PC-3 (cell line): ENCODE results near the gene CDHR2. TPM values are rescaled to one million over a fixed set of nuclear protein-coding genes. Genes with fewer than 3 reads are reported as not detected.

ENCODE experiments used
- ATAC-seq: fragments of 200-7000 bp; cut with Tn5 transposase; 2 replicates; pipeline ENCODE4 v1.9.1; 2020; ENCODE audit warnings: mild to moderate bottlenecking, moderate library complexity
- BruUV-seq: library from RNA; stranded (reverse); fragments of 400-500 nt; replicated peaks from 2 replicates; lab custom pipeline; 2021; lab: Mats Ljungman, UMichigan
- CTCF ChIA-PET: fragments of 300-600 bp; sonication (Branson Sonifier 250); formaldehyde crosslinking; loops from one replicate; lab custom pipeline; 2022; ENCODE audit warnings: antibody characterized with exemption; lab: Charles Lee
- POLR2A ChIA-PET: fragments of 300-600 bp; sonication (Branson Sonifier 250); formaldehyde crosslinking; loops from one replicate; lab custom pipeline; 2022; ENCODE audit warnings: antibody characterized with exemption; ENCODE audit not compliant: unreplicated experiment; lab: Charles Lee
- DNase-seq: peaks from one replicate; pipeline ENCODE4 v3.0.0-alpha.2; 2015
- H2AFZ ChIP-seq: fragments of 300-600 bp; sonication (generic); 2 replicates; pipeline ENCODE4 v1.6.0; 2016; ENCODE audit warnings: antibody characterized with exemption, low read length
- H3F3A ChIP-seq: fragments of 300-600 bp; sonication (generic); one replicate; pipeline ENCODE4 v1.6.0; 2017; ENCODE audit warnings: antibody characterized with exemption, low read length, control low read depth, mild to moderate bottlenecking; ENCODE audit not compliant: unreplicated experiment
- H3K27ac ChIP-seq: fragments of 300-600 bp; sonication (generic); 2 replicates; pipeline ENCODE4 v1.5.1; 2016; ENCODE audit warnings: mild to moderate bottlenecking, low read length
- H3K27me3 ChIP-seq: fragments of 300-600 bp; sonication (generic); 2 replicates; pipeline ENCODE4 v1.6.1; 2016; ENCODE audit warnings: low read length, mixed read lengths
- H3K36me3 ChIP-seq: fragments of 300-600 bp; sonication (generic); 2 replicates; pipeline ENCODE4 v1.6.1; 2016; ENCODE audit warnings: low read depth, mixed run types, low read length, mixed read lengths
- H3K4me1 ChIP-seq: fragments of 300-600 bp; sonication (generic); 2 replicates; pipeline ENCODE4 v1.5.1; 2016; ENCODE audit warnings: low read length; ENCODE audit not compliant: insufficient read depth
- H3K4me2 ChIP-seq: fragments of 300-600 bp; sonication (generic); 2 replicates; pipeline ENCODE4 v1.6.0; 2016; ENCODE audit warnings: low read length
- H3K4me3 ChIP-seq: fragments of 300-600 bp; sonication (generic); 2 replicates; pipeline ENCODE4 v1.5.1; 2016; ENCODE audit warnings: mild to moderate bottlenecking, low read length, mixed read lengths
- H3K79me2 ChIP-seq: fragments of 300-600 bp; sonication (generic); 2 replicates; pipeline ENCODE4 v1.6.1; 2017; ENCODE audit warnings: low read length, mixed read lengths
- H3K9ac ChIP-seq: fragments of 300-600 bp; sonication (generic); 2 replicates; pipeline ENCODE4 v1.6.0; 2016; ENCODE audit warnings: mild to moderate bottlenecking, low read length
- H3K9me2 ChIP-seq: fragments of 300-600 bp; sonication (generic); replicated peaks from 2 replicates; pipeline ENCODE4 v1.6.1; 2016; ENCODE audit warnings: mixed run types, low read length, mixed read lengths
- H3K9me3 ChIP-seq: fragments of 300-600 bp; sonication (generic); 2 replicates; pipeline ENCODE4 v1.6.1; 2016; ENCODE audit warnings: low read length, mixed read lengths
- H4K20me1 ChIP-seq: fragments of 300-600 bp; sonication (generic); 2 replicates; pipeline ENCODE4 v1.6.1; 2016; ENCODE audit warnings: low read length, mixed read lengths
- EZH2 ChIP-seq: fragments of 300-600 bp; sonication (generic); IDR thresholded peaks from one replicate; pipeline ENCODE4 v1.6.1; 2017; ENCODE audit warnings: antibody characterized with exemption, mild to moderate bottlenecking, low read length; ENCODE audit not compliant: unreplicated experiment
- EZH2phosphoT487 ChIP-seq: fragments of 300-600 bp; sonication (generic); IDR thresholded peaks from 2 replicates; pipeline ENCODE4 v1.6.1; 2018; ENCODE audit warnings: mild to moderate bottlenecking, antibody characterized with exemption, low read length, borderline replicate concordance
- intact Hi-C: fragments of 100-400 bp; cut with micrococcal nuclease; formaldehyde crosslinking; loops from 2 replicates; pipeline ENCODE4 v1.9.0; 2023
- total RNA-seq: library from RNA; depleted of rRNA; stranded (reverse); fragments of >200 nt; gene quantifications from 2 replicates; pipeline ENCODE4 v1.2.3, GENCODE V29; 2014
- TF ChIP-seq, protein P1 (sequence below): fragments of 300-600 bp; sonication (generic); conservative IDR thresholded peaks from 2 replicates; pipeline ENCODE4 v1.5.1; 2017; ENCODE audit warnings: antibody characterized with exemption, low read depth, mild to moderate bottlenecking, low read length

CDHR2 gene
- total RNA-seq, 1 experiment from 2014 or later, result 0.07 TPM

DNA sequence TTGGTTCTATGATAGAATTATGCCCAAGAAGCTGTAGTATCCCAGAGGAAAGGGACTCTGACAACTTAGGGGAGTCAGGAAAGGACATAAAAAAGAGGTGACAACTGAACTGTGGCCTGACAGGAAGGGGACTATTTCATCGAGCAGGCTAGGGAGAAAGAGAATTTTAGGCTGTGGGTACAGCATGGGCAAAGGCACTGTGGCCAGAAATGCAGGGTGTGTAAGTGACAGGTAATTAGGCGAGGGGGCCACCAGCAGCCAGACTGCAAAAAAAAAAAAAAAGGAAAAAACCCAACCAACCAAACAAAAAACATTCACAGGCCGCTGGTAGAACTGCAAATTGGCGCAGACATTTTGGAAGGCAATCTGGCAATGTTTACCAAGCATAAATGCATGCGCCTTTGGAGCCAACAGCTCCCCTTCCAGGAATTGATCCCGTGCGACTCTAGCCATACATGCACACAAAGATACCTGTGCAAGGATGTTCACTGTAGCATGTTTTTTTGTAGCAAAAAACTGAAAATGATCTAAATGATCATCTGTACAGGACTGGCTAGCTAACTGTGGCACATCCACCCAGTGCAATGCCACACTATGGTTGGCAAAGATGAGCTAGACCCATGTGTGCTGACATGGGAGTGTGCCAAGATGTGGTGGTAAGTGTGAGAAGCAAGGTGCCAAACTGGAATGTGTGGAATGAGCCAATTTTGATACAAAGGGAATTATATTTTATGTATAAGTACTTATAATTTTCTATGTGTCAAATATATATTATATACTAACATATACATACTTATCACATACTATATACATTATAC is 82.5 kb downstream of the CDHR2 start:
- BruUV-seq, result no TSS peak

DNA sequence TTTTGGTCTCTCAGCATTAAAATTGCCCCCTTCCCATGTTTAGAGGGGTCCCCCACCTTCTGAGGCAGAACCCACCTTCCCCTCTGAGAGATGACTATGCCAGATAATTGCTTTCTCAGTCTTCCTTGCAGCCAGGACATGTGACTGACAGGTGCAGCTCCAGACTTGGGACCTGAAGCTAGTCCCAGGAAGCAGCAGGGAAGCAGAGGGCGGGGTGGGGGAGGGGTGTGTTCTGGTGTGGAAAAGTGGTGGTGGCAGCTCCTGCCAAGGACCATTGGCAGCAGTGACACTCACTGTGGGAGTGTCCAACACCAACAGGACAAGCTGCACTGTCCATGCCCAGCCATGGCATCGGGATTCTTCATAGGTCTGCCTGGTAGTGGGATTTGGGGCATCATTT is 83.6 kb downstream of the CDHR2 start:
- no peaks in the 10 kb centered on the region for H3K79me2 ChIP-seq
- intact Hi-C loops, result no loop called here
- H2AFZ ChIP-seq, result no peak overlapping the region
- H3K9ac ChIP-seq, result no peak overlapping the region
- BruUV-seq, result no TSS peak
- H3K36me3 ChIP-seq, result no peaks in the 10 kb centered on the region
- H3K9me2 ChIP-seq, result no peaks in the 10 kb centered on the region
- H4K20me1 ChIP-seq, result no peaks in the 10 kb centered on the region
- no peaks in the 10 kb centered on the region for H3F3A ChIP-seq
- no peak for ATAC-seq
- POLR2A ChIA-PET, result interaction anchor here (0.7 kb wide), 1 partner anchor 15 kb away, joined by 5 read pairs; the partner anchor contains the start of gene TSPAN17
- no peak for DNase-seq
- TF ChIP-seq EZH2phosphoT487 (no peak), EZH2 (no peak)
- TF ChIP-seq, protein P1, sequence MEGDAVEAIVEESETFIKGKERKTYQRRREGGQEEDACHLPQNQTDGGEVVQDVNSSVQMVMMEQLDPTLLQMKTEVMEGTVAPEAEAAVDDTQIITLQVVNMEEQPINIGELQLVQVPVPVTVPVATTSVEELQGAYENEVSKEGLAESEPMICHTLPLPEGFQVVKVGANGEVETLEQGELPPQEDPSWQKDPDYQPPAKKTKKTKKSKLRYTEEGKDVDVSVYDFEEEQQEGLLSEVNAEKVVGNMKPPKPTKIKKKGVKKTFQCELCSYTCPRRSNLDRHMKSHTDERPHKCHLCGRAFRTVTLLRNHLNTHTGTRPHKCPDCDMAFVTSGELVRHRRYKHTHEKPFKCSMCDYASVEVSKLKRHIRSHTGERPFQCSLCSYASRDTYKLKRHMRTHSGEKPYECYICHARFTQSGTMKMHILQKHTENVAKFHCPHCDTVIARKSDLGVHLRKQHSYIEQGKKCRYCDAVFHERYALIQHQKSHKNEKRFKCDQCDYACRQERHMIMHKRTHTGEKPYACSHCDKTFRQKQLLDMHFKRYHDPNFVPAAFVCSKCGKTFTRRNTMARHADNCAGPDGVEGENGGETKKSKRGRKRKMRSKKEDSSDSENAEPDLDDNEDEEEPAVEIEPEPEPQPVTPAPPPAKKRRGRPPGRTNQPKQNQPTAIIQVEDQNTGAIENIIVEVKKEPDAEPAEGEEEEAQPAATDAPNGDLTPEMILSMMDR, result no peak
- H3K4me1 ChIP-seq, result peaks cover 18% of the 10 kb centered on the region
- CTCF ChIA-PET, result no interaction called here
- H3K27ac ChIP-seq, result no peak overlapping the region
- H3K4me3 ChIP-seq, result no peak overlapping the region
- H3K27me3 ChIP-seq, result peaks cover 18% of the 10 kb centered on the region; the same call in 1 of the 2 replicates
- H3K4me2 ChIP-seq, result no peak overlapping the region
- no peaks in the 10 kb centered on the region for H3K9me3 ChIP-seq

More for the DNA sequence above, 82.5 kb downstream of the CDHR2 start:
- Histone ChIP-seq H3K4me1 (peaks cover 27% of the 10 kb centered on the region), H3K4me3 (no peak overlapping the region), H2AFZ (no peak overlapping the region), H3K27ac (no peak overlapping the region), H3K9me2 (no peaks in the 10 kb centered on the region), H3K4me2 (peak overlapping the region; percentile 82; the same call in 1 of the 2 replicates), H4K20me1 (no peaks in the 10 kb centered on the region), H3F3A (no peaks in the 10 kb centered on the region), H3K36me3 (no peaks in the 10 kb centered on the region), H3K27me3 (peaks cover 18% of the 10 kb centered on the region; the same call in 1 of the 2 replicates), H3K79me2 (no peaks in the 10 kb centered on the region), H3K9me3 (no peaks in the 10 kb centered on the region), H3K9ac (no peak overlapping the region)
- POLR2A ChIA-PET, result no interaction called here
- ATAC-seq, result no peak
- intact Hi-C loops, result no loop called here
- TF ChIP-seq, protein P1, result no peak
- TF ChIP-seq EZH2phosphoT487, result no peak
- TF ChIP-seq EZH2, result no peak
- CTCF ChIA-PET, result no interaction called here
- DNase-seq, result no peak

DNA sequence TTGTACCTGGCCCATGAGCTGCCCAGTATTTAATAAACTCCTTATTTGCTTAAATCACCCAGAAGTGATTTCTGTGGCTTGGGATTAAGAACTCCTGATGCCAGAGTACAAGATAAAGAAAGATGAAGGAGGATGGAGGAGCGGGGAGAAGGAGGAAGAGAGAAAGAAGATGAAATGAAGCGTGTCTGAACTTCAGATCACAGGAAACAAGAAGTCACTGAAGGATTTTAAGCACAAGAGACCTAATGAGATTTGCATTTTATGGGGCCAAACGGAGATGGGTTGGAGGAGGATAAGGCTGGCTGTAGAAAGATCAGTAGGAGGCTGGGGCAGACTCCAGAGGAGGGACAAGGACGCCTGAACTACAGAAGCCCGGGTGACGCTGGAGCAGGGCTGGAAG is 84.5 kb downstream of the CDHR2 start:
- Histone ChIP-seq H3K27ac (no peak overlapping the region), H4K20me1 (no peaks in the 10 kb centered on the region), H2AFZ (no peak overlapping the region), H3K9me3 (no peaks in the 10 kb centered on the region), H3K9ac (no peak overlapping the region), H3K79me2 (no peaks in the 10 kb centered on the region), H3K4me2 (no peak overlapping the region), H3K4me1 (peaks cover 16% of the 10 kb centered on the region), H3K9me2 (no peaks in the 10 kb centered on the region), H3K27me3 (peaks cover 18% of the 10 kb centered on the region; the same call in 1 of the 2 replicates), H3K4me3 (no peak overlapping the region), H3F3A (no peaks in the 10 kb centered on the region), H3K36me3 (no peaks in the 10 kb centered on the region)
- ChIA-PET CTCF (no interaction called here), POLR2A (interaction anchor here (0.7 kb wide), 1 partner anchor 14 kb away, joined by 5 read pairs; the partner anchor contains the start of gene TSPAN17)
- no TSS peak for BruUV-seq
- TF ChIP-seq EZH2 (no peak), EZH2phosphoT487 (no peak)
- TF ChIP-seq, protein P1, result no peak
- intact Hi-C loops, result no loop called here
- DNase-seq (no peak), ATAC-seq (no peak)
